ENCODE results near the gene KLHDC8B.

- TF ChIP-seq EZH2 (IDR thresholded peaks at IDR 0.05), result no peak
- TF ChIP-seq POLR2AphosphoS5 (IDR thresholded peaks at IDR 0.05; ENCODE audit: borderline replicate concordance, low read depth, low read length), result no peak
Measured at GRCh38 chr3:49124991-49125670, 46.3 kb upstream of the KLHDC8B start.

Measured in SK-N-MC (cell line).